ENCODE measurements around the gene INSC.

DNA sequence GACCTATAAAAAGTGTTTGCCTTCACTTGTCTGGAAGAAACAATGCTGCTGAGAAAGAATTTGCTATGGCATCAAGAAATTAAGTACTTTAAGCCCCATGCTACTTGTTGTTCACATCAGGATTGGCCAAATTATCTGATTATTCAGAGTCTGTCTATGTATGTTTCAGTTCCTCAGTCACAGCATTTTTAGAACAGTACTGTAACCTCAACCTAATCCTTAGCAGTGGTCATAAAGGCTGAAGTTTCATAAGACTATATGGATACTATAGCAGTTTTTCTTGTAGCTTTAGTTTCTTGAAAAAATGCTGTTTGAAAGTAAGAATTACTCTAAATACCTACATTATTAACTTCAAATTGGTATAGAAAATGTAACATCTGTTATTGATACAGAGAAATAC is 153.9 kb downstream of the INSC start:
- no peak for TF ChIP-seq POLR2A (IDR thresholded peaks at IDR 0.05)
- TF ChIP-seq, protein P1, sequence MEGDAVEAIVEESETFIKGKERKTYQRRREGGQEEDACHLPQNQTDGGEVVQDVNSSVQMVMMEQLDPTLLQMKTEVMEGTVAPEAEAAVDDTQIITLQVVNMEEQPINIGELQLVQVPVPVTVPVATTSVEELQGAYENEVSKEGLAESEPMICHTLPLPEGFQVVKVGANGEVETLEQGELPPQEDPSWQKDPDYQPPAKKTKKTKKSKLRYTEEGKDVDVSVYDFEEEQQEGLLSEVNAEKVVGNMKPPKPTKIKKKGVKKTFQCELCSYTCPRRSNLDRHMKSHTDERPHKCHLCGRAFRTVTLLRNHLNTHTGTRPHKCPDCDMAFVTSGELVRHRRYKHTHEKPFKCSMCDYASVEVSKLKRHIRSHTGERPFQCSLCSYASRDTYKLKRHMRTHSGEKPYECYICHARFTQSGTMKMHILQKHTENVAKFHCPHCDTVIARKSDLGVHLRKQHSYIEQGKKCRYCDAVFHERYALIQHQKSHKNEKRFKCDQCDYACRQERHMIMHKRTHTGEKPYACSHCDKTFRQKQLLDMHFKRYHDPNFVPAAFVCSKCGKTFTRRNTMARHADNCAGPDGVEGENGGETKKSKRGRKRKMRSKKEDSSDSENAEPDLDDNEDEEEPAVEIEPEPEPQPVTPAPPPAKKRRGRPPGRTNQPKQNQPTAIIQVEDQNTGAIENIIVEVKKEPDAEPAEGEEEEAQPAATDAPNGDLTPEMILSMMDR (IDR thresholded peaks at IDR 0.05 in 8 of 11, conservative IDR thresholded peaks at IDR 0.05 in 3 of 11) = no peak
- TF ChIP-seq POLR2AphosphoS5 (IDR thresholded peaks at IDR 0.05) = no peak

Data from spleen (tissue), 7 donors.